ENCODE data around the gene RPS10.

DNA sequence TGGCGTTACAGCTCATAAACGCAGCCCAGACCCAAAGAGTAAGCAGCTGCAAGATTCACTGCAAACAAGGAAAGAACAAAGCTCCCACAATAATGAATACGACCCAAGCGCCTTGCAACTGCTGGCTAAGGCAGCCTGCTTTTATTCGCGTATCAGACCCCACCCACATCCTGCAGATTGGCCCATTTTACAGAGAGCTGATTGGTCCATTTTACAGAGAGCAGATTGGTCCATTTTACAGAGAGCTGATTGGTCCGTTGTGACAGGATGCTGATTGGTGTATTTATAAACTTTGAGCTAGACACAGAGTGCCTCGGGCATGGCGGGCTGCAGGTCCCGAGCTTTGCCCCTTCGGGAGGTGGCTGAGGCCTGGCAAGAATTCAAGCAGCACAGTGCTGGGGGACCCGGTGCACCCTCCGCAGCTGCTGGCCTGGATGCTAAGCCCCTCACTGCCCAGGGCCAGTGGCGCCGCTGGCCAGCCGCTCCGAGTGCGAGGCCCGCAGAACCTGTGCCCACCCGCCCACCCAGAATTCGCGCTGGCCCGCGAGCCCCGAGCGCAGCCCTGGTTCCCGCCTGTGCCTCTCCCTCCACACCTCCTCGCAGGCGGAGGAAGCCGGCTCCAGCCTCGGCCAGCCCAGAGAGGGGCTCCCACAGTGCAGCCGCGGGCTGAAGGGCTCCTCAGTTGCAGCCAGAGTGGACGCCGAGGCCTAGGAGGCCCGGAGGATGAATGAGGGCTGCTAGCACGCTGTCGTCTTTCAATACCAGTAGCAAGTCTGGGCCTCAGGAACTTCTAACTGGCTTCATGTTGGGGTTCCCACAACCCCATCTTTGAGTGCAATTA, 11.2 kb upstream of the RPS10 start:
- TF ChIP-seq OSR1 (CRISPR knock-in tag; IDR thresholded peaks at IDR 0.05) (no peak), ISL1 (CRISPR knock-in tag; IDR thresholded peaks at IDR 0.05) (no peak), ZNF8 (CRISPR knock-in tag; IDR thresholded peaks at IDR 0.05) (no peak), ZFP30 (CRISPR knock-in tag; IDR thresholded peaks at IDR 0.05) (no peak), ZC3H10 (CRISPR knock-in tag; IDR thresholded peaks at IDR 0.05) (no peak), ZNF70 (CRISPR knock-in tag; IDR thresholded peaks at IDR 0.05) (no peak), ZFP3 (CRISPR knock-in tag; IDR thresholded peaks at IDR 0.05) (no peak), BACH2 (CRISPR knock-in tag; IDR thresholded peaks at IDR 0.05; ENCODE audit: borderline replicate concordance) (no peak), GLIS3 (CRISPR knock-in tag; IDR thresholded peaks at IDR 0.05) (no peak), TCF4 (CRISPR knock-in tag; IDR thresholded peaks at IDR 0.05; ENCODE audit: borderline replicate concordance) (no peak)
- TF ChIP-seq, protein P1, sequence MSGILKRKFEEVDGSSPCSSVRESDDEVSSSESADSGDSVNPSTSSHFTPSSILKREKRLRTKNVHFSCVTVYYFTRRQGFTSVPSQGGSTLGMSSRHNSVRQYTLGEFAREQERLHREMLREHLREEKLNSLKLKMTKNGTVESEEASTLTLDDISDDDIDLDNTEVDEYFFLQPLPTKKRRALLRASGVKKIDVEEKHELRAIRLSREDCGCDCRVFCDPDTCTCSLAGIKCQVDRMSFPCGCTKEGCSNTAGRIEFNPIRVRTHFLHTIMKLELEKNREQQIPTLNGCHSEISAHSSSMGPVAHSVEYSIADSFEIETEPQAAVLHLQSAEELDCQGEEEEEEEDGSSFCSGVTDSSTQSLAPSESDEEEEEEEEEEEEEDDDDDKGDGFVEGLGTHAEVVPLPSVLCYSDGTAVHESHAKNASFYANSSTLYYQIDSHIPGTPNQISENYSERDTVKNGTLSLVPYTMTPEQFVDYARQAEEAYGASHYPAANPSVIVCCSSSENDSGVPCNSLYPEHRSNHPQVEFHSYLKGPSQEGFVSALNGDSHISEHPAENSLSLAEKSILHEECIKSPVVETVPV (CRISPR knock-in tag; IDR thresholded peaks at IDR 0.05), result no peak
- TF ChIP-seq, protein P2, sequence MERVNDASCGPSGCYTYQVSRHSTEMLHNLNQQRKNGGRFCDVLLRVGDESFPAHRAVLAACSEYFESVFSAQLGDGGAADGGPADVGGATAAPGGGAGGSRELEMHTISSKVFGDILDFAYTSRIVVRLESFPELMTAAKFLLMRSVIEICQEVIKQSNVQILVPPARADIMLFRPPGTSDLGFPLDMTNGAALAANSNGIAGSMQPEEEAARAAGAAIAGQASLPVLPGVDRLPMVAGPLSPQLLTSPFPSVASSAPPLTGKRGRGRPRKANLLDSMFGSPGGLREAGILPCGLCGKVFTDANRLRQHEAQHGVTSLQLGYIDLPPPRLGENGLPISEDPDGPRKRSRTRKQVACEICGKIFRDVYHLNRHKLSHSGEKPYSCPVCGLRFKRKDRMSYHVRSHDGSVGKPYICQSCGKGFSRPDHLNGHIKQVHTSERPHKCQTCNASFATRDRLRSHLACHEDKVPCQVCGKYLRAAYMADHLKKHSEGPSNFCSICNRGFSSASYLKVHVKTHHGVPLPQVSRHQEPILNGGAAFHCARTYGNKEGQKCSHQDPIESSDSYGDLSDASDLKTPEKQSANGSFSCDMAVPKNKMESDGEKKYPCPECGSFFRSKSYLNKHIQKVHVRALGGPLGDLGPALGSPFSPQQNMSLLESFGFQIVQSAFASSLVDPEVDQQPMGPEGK (CRISPR knock-in tag; IDR thresholded peaks at IDR 0.05; ENCODE audit: borderline replicate concordance), result no peak
- TF ChIP-seq, protein P3, sequence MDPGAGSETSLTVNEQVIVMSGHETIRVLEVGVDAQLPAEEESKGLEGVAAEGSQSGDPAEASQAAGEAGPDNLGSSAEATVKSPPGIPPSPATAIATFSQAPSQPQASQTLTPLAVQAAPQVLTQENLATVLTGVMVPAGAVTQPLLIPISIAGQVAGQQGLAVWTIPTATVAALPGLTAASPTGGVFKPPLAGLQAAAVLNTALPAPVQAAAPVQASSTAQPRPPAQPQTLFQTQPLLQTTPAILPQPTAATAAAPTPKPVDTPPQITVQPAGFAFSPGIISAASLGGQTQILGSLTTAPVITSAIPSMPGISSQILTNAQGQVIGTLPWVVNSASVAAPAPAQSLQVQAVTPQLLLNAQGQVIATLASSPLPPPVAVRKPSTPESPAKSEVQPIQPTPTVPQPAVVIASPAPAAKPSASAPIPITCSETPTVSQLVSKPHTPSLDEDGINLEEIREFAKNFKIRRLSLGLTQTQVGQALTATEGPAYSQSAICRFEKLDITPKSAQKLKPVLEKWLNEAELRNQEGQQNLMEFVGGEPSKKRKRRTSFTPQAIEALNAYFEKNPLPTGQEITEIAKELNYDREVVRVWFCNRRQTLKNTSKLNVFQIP (CRISPR knock-in tag; IDR thresholded peaks at IDR 0.05; ENCODE audit: borderline replicate concordance, low read depth), result no peak
- TF ChIP-seq, protein P4, sequence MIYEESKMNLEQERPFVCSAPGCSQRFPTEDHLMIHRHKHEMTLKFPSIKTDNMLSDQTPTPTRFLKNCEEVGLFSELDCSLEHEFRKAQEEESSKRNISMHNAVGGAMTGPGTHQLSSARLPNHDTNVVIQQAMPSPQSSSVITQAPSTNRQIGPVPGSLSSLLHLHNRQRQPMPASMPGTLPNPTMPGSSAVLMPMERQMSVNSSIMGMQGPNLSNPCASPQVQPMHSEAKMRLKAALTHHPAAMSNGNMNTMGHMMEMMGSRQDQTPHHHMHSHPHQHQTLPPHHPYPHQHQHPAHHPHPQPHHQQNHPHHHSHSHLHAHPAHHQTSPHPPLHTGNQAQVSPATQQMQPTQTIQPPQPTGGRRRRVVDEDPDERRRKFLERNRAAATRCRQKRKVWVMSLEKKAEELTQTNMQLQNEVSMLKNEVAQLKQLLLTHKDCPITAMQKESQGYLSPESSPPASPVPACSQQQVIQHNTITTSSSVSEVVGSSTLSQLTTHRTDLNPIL (CRISPR knock-in tag; IDR thresholded peaks at IDR 0.05; ENCODE audit: low read depth), result no peak

Data from SK-N-SH treated with all-trans-retinoic acid at 6 μM for 48 hours (cell line).